GM18499 (cell line): Measurements from ENCODE around the gene NOX3.
A peak's percentile ranks its signal among the peaks of the same experiment; 100 is the strongest.

Experiments
- ATAC-seq: cut with Tn5 transposase; IDR thresholded peaks from one replicate; pipeline ENCODE4 v1.9.1; 2021; ENCODE audit warnings: moderate number of reproducible peaks; ENCODE audit not compliant: insufficient read depth, unreplicated experiment

The NOX3 gene

DNA sequence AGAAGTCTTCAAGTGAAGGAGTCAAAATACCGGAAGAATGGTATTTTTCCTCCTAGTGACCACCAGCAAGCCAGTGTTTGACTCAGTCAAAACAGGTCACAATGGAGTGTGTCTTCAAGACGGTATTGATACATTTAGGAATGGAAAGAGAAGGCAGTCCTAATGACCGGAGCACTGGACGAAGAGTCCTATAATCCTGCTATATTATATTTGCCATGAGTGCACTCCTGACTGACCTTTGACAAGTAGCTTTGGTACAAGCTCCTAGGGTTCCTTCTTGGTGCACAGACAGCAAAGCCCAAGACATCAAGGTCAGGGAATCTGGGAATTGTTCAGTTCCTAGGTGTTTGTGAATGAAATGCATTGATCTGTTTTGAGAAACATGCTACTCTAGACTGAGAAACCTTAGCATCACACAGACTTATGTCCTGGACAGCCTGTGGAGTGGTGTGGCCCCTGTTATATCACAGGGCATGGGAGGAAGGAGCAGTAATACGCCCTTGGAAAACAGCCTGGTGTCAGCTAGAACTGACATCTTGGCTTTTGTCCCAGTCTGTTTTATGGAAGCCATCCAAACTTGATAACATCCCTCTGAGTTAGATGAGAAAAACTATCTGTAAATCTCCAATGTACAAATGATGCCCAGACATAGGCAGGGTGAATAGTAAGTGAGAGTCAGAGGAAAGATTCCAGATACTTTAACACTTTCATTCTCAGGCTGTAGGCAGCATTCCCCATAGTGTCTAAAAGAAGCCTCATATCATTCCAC, 18.5 kb downstream of the NOX3 start:
- ATAC-seq, result no peak

GRCh38 chr6:155434829-155435423, 20.7 kb downstream of the NOX3 start:
- ATAC-seq, result no peak

DNA sequence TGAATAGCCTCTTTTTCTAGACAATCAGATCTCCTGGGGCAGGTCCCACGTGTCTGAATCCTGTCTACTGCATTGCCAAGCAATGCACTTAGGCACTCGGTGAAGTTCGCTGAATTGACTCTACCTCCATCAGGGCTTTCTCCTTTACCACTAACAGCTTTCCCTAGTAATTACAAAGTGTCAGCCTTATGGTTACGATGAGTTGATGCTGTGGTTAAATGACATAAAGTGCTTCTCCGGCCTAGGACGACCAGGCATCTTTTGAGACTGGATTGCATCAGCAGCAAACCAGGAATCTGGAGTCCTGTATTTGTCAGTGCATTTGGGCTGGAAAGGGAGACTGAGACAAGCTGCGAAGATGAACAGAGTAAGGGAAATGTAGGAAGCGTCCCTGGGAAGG, 21.5 kb downstream of the NOX3 start:
- no peak for ATAC-seq

- no peak for ATAC-seq
These were observed 23.3 kb downstream of the NOX3 start for GRCh38 chr6:155432293-155432692.

DNA sequence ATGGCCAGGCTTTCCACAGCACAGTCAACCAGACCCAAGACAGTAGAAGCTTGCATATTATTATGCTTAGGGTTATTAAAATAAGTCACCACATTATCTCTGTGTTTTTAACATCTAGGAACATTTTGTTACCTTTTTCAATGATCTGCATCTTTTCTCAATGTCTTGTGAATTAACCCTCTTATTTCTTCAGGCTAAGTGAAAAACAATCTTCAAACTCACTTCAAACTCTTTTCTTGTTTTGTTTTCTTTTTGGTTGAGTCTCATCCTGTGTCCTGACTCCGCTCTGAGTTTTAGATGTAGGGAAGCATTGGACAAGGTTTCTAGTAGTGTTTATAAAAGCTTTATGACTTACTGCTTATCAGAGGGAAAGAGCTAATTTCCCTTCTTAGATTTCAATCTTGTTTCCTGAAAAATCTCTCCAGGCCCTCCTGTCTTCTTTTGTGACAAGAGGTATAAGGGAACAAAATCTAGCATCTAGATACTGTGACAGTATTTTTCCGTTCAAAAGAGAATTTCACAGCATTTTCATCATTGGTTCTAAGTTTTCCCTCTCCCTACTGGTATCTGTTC, 26.2 kb downstream of the NOX3 start:
- no peak for ATAC-seq

GRCh38 chr6:155426408-155426945, 29.2 kb downstream of the NOX3 start:
- ATAC-seq, result no peak

GRCh38 chr6:155424181-155424580, 31.5 kb downstream of the NOX3 start:
- no peak for ATAC-seq

DNA sequence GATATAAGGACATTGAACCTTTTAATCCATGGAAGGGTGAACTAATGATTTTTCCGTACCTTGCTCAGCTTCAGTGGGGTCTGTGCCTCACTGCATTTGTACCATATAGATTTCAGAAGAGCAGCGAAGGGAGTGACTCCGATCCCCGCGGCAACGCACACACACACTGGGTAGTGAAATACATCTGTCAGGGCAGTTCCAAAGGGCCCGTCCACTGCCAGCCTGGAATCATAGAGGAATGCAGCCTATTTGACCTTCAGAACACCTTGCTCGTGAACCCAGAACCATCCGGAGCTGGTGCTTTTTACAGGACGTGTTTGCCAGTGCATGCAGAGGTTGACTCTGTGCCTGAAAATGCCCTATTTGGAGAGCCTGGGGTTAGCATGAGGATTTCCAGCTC, 33.0 kb downstream of the NOX3 start:
- ATAC-seq, result no peak

GRCh38 chr6:155420492-155420891, 35.1 kb downstream of the NOX3 start:
- no peak for ATAC-seq

DNA sequence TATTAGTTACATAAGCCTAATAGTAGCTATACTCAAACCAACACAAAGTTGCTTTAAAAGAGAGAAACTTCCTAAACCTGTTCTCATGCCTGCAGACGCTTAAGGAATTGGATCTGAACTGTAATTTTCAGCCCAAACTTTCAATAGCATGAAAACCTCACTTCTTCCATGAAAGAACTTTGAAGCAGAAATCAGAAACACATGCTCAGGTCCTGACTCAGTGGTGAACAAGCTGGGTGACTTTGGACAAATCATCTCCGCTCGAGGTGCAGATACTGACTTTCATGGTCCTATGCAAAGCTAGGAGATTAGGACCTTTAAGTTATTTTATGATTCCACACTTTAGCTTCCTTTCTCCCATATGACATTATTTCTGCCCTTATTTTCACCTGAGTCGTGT, 36.5 kb downstream of the NOX3 start:
- ATAC-seq, result no peak

DNA sequence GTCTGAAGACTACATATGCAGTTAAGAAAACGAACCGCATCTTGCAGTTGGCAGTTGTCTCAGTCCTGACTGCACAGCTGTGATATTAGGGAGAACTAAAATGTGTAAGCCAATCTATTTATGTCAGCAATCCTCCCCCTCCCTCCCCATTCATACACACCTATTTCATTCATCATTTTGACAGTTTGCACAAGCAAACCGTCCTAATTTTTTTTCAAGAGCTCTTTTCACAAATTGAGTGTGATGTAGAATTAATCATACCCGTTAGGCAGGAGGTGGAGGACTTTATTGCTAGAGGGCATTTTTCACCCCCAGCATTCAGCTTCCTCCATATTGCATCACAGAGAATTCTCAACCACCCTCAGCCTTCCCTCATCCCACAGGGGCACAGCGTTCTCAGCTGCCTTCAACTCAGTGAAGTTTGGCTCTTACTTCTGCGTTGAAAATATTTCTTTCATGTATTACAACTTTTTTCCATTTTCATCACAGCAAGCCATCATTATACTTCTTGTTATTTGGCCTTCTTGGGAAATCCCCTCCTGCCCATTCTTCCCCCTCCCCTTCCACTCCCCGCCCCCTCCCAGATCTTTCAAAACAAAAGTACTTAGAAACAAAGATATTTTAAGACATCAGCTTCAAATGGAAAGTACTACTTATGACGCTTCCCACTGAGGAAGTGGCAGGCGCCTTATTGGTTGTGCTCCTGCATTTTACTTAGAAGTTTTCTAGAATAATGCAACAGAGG, 37.5 kb downstream of the NOX3 start:
- peak; percentile 74 for ATAC-seq

DNA sequence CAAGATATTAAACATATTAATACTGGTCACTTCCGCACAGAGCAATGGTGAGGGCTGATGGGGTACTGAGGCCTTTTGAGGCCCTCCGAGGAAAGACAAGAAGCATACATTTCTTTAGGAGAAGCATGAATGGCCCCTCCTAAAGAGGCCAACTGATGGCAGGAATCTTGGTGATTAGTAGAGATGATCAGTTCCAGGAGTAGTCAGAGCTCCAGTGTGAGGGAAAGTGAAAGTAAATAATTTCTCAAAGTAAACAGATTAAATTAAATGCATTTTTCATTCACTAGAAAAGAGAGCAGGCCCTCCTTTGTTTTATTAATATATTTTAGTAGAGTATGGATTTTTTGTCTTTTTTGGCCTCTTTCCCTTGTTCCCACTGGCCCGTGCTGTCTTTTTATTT, 38.2 kb downstream of the NOX3 start:
- ATAC-seq, result no peak

GRCh38 chr6:155415953-155416352, 39.7 kb downstream of the NOX3 start:
- ATAC-seq, result no peak

DNA sequence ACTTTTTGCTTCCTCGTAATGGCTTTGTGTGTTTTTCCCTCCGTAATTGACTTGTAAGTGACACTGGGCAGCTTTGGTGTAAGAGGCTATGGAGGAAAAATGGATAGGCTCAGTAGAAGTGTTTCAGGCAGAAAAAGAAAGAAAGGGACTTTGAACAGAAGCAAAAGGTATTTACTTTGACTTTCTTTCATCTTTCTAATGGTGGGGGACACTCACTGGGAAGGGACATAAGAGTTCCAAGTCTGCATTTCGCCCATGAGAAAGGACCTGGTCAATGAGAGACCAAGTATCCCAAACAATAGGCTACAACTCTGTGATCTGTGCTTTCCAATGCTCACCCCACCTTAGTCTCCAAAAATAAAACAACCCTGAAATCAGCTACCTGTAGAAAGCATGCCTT, 41.6 kb downstream of the NOX3 start:
- no peak for ATAC-seq

DNA sequence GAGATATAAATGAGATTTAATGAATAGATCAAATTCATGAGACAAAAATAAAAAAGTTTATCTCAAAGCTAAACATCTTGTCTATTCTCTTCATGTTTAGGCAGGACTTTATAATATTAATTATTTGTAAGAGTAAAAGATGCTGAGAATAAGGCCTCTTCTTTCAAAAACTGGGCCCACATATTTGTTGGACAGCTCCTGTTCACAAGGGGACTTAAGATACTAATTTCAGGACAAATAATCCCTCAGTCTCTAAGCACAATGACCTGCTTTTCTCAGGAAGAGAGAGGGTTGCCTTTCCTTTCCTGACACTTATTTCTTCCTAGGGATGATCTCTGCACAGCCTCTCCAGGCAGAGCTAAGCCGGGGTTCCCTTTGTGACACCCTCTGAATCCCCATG, 43.3 kb downstream of the NOX3 start:
- no peak for ATAC-seq

GRCh38 chr6:155411154-155412052, 44.2 kb downstream of the NOX3 start:
- no peak for ATAC-seq

- no peak for ATAC-seq
These were observed 46.2 kb downstream of the NOX3 start for GRCh38 chr6:155409391-155409790.

- ATAC-seq, result no peak
These were observed 46.7 kb downstream of the NOX3 start for GRCh38 chr6:155408981-155409380.

DNA sequence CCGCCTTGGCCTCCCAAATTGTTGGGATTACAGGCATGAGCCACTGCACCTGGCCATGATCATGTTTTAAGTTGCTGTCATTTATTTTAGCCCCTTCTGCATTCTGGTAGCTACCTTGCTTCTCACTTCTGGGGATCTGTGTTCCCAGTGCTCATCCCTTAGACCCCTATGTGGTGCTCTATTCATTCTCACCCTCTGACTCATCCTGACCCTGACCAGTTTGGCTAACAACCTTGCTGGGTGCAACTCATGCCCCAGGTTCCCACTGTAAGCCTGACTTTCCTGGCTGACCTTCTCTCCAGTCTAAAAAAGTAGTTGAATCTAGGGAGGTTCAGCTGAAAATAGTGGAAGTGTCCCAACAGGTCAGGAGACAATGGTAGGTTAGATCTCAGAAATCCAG, 47.4 kb downstream of the NOX3 start:
- no peak for ATAC-seq

DNA sequence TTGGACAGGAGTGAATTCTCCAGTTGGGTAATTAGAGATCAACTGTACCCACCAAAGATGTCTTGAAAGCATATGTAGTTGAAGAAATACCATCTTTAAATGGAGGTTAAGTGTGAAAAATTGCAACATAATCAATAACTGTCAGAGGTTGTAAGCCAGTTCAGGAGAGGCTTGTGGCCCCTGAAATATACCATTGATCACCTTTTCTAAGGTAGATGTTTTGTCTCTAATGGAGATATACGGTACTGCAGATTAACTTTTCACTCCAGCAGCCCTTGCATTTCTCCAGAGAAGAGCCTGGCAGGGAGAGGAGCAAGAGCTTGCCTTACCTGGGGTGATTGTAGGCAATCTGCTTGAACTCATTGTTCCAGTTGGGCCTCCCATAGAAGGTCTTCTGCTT, 48.8 kb downstream of the NOX3 start:
- ATAC-seq, result no peak
